OCI-LY1 (cell line): ENCODE data around the gene HAO2.
"Not testable (repeated sequence)": the region's sequence is repeated elsewhere in the genome, so short reads cannot be mapped to it uniquely, and the experiment has no call there.

Source experiments
- H2AFZ ChIP-seq: fragments of 200-600 bp; sonication (generic), shearing (Covaris generic); 2 replicates; pipeline ENCODE4 v1.6.0; 2014; ENCODE audit warnings: antibody characterized with exemption, mild to moderate bottlenecking, low read length
- H3F3A ChIP-seq: fragments of 200-600 bp; sonication (generic), shearing (Covaris generic); 2 replicates; pipeline ENCODE4 v1.6.0; 2014; ENCODE audit warnings: mild to moderate bottlenecking, antibody characterized with exemption, low read length, moderate library complexity; ENCODE audit not compliant: insufficient read depth
- H3K27ac ChIP-seq: fragments of 200-600 bp; sonication (generic); 2 replicates; pipeline ENCODE4 v1.5.1; 2014; ENCODE audit warnings: low read length, mixed run types, mild to moderate bottlenecking, low read depth; ENCODE audit not compliant: poor library complexity, severe bottlenecking
- H3K27me3 ChIP-seq: fragments of 200-600 bp; sonication (generic); 2 replicates; pipeline ENCODE4 v1.6.0; 2014; ENCODE audit warnings: antibody characterized with exemption, mild to moderate bottlenecking, low read length, moderate library complexity; ENCODE audit not compliant: insufficient read depth
- H3K36me3 ChIP-seq: fragments of 200-600 bp; sonication (generic); 2 replicates; pipeline ENCODE4 v1.6.1; 2014; ENCODE audit warnings: mild to moderate bottlenecking, antibody characterized with exemption, low read length, moderate library complexity, mixed read lengths; ENCODE audit not compliant: insufficient read depth
- H3K4me1 ChIP-seq: fragments of 200-600 bp; sonication (generic); 2 replicates; pipeline ENCODE4 v1.5.1; 2014; ENCODE audit warnings: mild to moderate bottlenecking, low read length, moderate library complexity; ENCODE audit not compliant: insufficient read depth, severe bottlenecking
- H3K4me2 ChIP-seq: fragments of 200-600 bp; sonication (generic), shearing (Covaris generic); 2 replicates; pipeline ENCODE4 v1.6.1; 2014; ENCODE audit warnings: low read length
- H3K4me3 ChIP-seq: fragments of 200-600 bp; sonication (generic); 2 replicates; pipeline ENCODE4 v1.5.1; 2014; ENCODE audit warnings: low read length, low read depth, mild to moderate bottlenecking, mixed read lengths; ENCODE audit not compliant: poor library complexity, severe bottlenecking
- H3K79me2 ChIP-seq: fragments of 200-600 bp; shearing (Covaris generic); 2 replicates; pipeline ENCODE4 v1.6.1; 2016; ENCODE audit warnings: mixed run types, low read length, mixed read lengths; ENCODE audit not compliant: insufficient read depth
- H3K9ac ChIP-seq: fragments of 200-600 bp; sonication (generic), shearing (Covaris generic); 2 replicates; pipeline ENCODE4 v1.6.1; 2014; ENCODE audit warnings: mild to moderate bottlenecking, low read length, mixed read lengths
- H3K9me2 ChIP-seq: fragments of 200-600 bp; sonication (generic), shearing (Covaris generic); 2 replicates; pipeline ENCODE4 v1.6.1; 2014; ENCODE audit warnings: low read depth, mild to moderate bottlenecking, low read length, mixed read lengths
- H3K9me3 ChIP-seq: fragments of 200-600 bp; shearing (Covaris generic); 2 replicates; pipeline ENCODE4 v1.6.1; 2014; ENCODE audit warnings: low read length, mixed read lengths
- H4K20me1 ChIP-seq: fragments of 200-600 bp; sonication (generic), shearing (Covaris generic); 2 replicates; pipeline ENCODE4 v1.6.0; 2016; ENCODE audit warnings: mild to moderate bottlenecking, low read length; ENCODE audit not compliant: insufficient read depth
- CTCF ChIP-seq: fragments of 200-600 bp; sonication (generic), shearing (Covaris generic); IDR thresholded peaks from 2 replicates; pipeline ENCODE4 v1.5.1; 2017; ENCODE audit warnings: mild to moderate bottlenecking, antibody characterized with exemption, low read length, moderate library complexity, mixed read lengths
- EZH2 ChIP-seq: fragments of 200-600 bp; sonication (generic), shearing (Covaris generic); IDR thresholded peaks from 2 replicates; pipeline ENCODE4 v1.8.0; 2017; ENCODE audit warnings: borderline replicate concordance, mixed run types, mild to moderate bottlenecking, antibody characterized with exemption, low read length, moderate library complexity, mixed read lengths

The HAO2 gene

GRCh38 chr1:119332622-119333021 is 36.0 kb upstream of the HAO2 start:
- H3K9me3 ChIP-seq = no peaks in the 10 kb centered on the region

DNA sequence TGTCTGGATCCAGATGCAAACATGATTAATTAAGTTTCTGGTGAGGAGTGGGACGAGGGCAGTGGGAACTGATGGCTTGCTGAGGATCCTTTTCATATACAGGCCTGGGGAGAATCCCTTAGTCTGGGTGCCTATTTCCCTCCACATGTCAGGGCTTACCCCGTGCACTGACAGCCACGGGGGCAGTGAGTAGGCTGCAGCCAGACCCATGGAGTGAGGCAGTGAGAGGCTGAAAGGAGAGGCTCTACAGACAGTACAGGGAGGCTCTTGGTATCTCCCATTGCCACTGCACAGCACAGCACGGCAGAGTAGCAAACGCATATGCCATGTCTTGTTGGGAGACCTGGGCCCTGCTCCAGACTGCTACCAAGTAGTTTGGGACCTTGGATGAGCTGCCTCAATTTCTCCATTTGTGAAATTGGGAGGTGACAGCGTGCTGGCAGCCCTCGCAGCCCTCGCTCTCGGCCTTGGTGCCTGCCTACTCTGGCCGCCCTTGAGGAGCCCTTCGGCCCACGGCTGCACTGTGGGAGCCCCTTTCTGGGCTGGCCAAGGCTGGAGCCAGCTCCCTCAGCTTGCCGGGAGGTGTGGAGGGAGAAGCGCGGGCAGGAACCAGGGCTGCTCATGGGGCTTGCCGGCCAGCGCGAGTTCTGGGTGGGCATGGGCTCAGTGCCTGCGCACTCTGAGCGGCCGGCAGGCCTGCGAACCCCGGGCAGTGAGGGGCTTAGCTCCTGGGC is 35.3 kb upstream of the HAO2 start:
- Histone ChIP-seq H3K9ac (no peak overlapping the region), H3K9me3 (no peaks in the 10 kb centered on the region), H2AFZ (no peak overlapping the region), H3K4me3 (no peak overlapping the region), H3K4me2 (no peak overlapping the region), H3K27ac (no peak overlapping the region), H3K27me3 (no peaks in the 10 kb centered on the region), H3F3A (no peaks in the 10 kb centered on the region), H3K79me2 (no peaks in the 10 kb centered on the region), H3K36me3 (no peaks in the 10 kb centered on the region), H3K4me1 (no peaks in the 10 kb centered on the region), H3K9me2 (no peaks in the 10 kb centered on the region), H4K20me1 (no peaks in the 10 kb centered on the region)
- TF ChIP-seq EZH2 (no peak), CTCF (no peak)

More at GRCh38 chr1:119332622-119333021, 36.0 kb upstream of the HAO2 start:
- Histone ChIP-seq H3K4me2 (no peak overlapping the region), H3K27ac (no peak overlapping the region), H3K9ac (no peak overlapping the region), H3K79me2 (no peaks in the 10 kb centered on the region), H3K4me3 (no peak overlapping the region), H4K20me1 (no peaks in the 10 kb centered on the region), H3K4me1 (no peaks in the 10 kb centered on the region), H3F3A (no peaks in the 10 kb centered on the region), H2AFZ (no peak overlapping the region), H3K9me2 (no peaks in the 10 kb centered on the region), H3K36me3 (no peaks in the 10 kb centered on the region), H3K27me3 (no peaks in the 10 kb centered on the region)
- no peak for TF ChIP-seq CTCF
- no peak for TF ChIP-seq EZH2

GRCh38 chr1:119333897-119334250 is 34.7 kb upstream of the HAO2 start:
- not testable (repeated sequence) for H3K4me3 ChIP-seq, H3K4me2 ChIP-seq, H3K9me2 ChIP-seq, H4K20me1 ChIP-seq, H3K9me3 ChIP-seq, H2AFZ ChIP-seq, H3K4me1 ChIP-seq, H3K79me2 ChIP-seq, H3K27me3 ChIP-seq, H3K27ac ChIP-seq, H3K9ac ChIP-seq, H3F3A ChIP-seq, H3K36me3 ChIP-seq

- Histone ChIP-seq H3K4me2 (no peak overlapping the region), H3K27me3 (no peaks in the 10 kb centered on the region), H3K9me3 (no peaks in the 10 kb centered on the region), H3F3A (no peaks in the 10 kb centered on the region), H3K36me3 (no peaks in the 10 kb centered on the region), H3K79me2 (no peaks in the 10 kb centered on the region), H4K20me1 (no peaks in the 10 kb centered on the region), H3K9me2 (no peaks in the 10 kb centered on the region), H3K27ac (no peak overlapping the region), H3K9ac (no peak overlapping the region), H3K4me3 (no peak overlapping the region), H2AFZ (no peak overlapping the region), H3K4me1 (no peaks in the 10 kb centered on the region)
- TF ChIP-seq CTCF = no peak
- no peak for TF ChIP-seq EZH2
These were observed 31.7 kb upstream of the HAO2 start for GRCh38 chr1:119336848-119337247.
